Gastrocnemius medialis (tissue), 4 donors: ENCODE measurements around the gene MCOLN2. TPM values are rescaled to one million over a fixed set of nuclear protein-coding genes. Genes with fewer than 3 reads are reported as not detected.
A peak's percentile ranks its signal among the peaks of the same experiment; 100 is the strongest.

Experiments
- ATAC-seq, 2 donors: fragments of 150-250 bp; one replicate each; pipeline ENCODE4 v1.9.1; 2016
- DNase-seq, 2 donors: peaks; one replicate each; pipeline ENCODE4 v3.0.0-alpha.2; 2019
- H3K27ac ChIP-seq, 4 donors: fragments of 200-600 bp; sonication (generic); 1 replicate in 1 of 4; 2 replicates in 3 of 4; pipeline ENCODE4 v1.5.1; 2016 to 2018; ENCODE audit warnings: mild to moderate bottlenecking in 2 of 4, moderate library complexity in 1 of 4
- H3K27me3 ChIP-seq, 3 donors: fragments of 200-600 bp; sonication (generic) in 2 of 3; 1 replicate in 1 of 3; 2 replicates in 2 of 3; pipeline versions ENCODE4 v1.5.1 to v1.6.0; 2016 to 2019; ENCODE audit warnings: mild to moderate bottlenecking in 1 of 3, moderate library complexity in 1 of 3
- H3K36me3 ChIP-seq, 2 donors: fragments of 200-600 bp; sonication (generic) in 1 of 2; one replicate each; pipeline ENCODE4 v1.5.1; 2017 to 2018
- H3K4me1 ChIP-seq, 2 donors: fragments of 200-600 bp; sonication (generic) in 1 of 2; one replicate each; pipeline ENCODE4 v1.5.1; 2016 to 2017; ENCODE audit warnings: mild to moderate bottlenecking in 2 of 2
- H3K4me3 ChIP-seq, 4 donors: fragments of 200-600 bp; sonication (generic) in 3 of 4; 1 replicate in 1 of 4; 2 replicates in 3 of 4; pipeline ENCODE4 v1.5.1; 2016 to 2019; ENCODE audit warnings: mild to moderate bottlenecking in 2 of 4
- H3K9me3 ChIP-seq, 3 donors: fragments of 200-600 bp; sonication (generic) in 2 of 3; 1 replicate in 1 of 3; 2 replicates in 2 of 3; pipeline ENCODE4 v1.5.1; 2016 to 2019
- CTCF ChIP-seq, 5 experiments: fragments of 450-650 bp in 3 of 5; fragments of 200-600 bp in 2 of 5; sonication (generic) in 2 of 5; IDR thresholded peaks in 4 of 5; conservative IDR thresholded peaks in 1 of 5; 1 replicate in 4 of 5; 2 replicates in 1 of 5; pipeline ENCODE4 v1.5.1; 2016 to 2019; ENCODE audit warnings: antibody characterized with exemption in 5 of 5, mild to moderate bottlenecking in 3 of 5, moderate library complexity in 3 of 5
- POLR2A ChIP-seq, 2 donors: fragments of 450-650 bp; IDR thresholded peaks; one replicate each; pipeline ENCODE4 v1.6.1; 2017; ENCODE audit warnings: antibody characterized with exemption in 2 of 2, mild to moderate bottlenecking in 2 of 2, moderate library complexity in 2 of 2
- in situ Hi-C, 4 donors: fragments of 200-750 bp; cut with MboI; loops; one replicate each; pipeline versions ENCODE4 v1.15.0 to v1.8.0; 2017; ENCODE audit warnings: low sequenced_read_pairs in 4 of 4
- intact Hi-C: fragments of 100-400 bp; cut with DNase I; formaldehyde crosslinking; loops from one replicate; pipeline ENCODE4 v1.15.1; 2023; ENCODE audit warnings: low total_unique reads
- total RNA-seq, 4 donors: library from RNA; depleted of rRNA; stranded (reverse); fragments of >200 nt; gene quantifications; one replicate each; pipeline versions ENCODE4 v1.1.0 to v1.2.3, GENCODE V29; 2016

MCOLN2 gene
- total RNA-seq, 4 donors from 2014 or later: 0.22 to 3.0 TPM; not detected in 2

- Histone ChIP-seq H3K4me3 (peak overlapping the region in 2 of 4 donors; percentile 52 to 58), H3K9me3 (no peaks in the 10 kb centered on the region), H3K27me3 (peaks cover 44 to 53% (median 52%) of the 10 kb centered on the region in 3 donors), H3K27ac (no peak overlapping the region), H3K36me3 (no peaks in the 10 kb centered on the region), H3K4me1 (peaks cover 9 to 19% of the 10 kb centered on the region in 2 donors)
- no peak for ATAC-seq
- in situ Hi-C loops (no loop called here), intact Hi-C loops (no loop called here)
- DNase-seq: no peak
- TF ChIP-seq CTCF (IDR thresholded peaks at IDR 0.05 in 4 of 5, conservative IDR thresholded peaks at IDR 0.05 in 1 of 5) (no peak), POLR2A (IDR thresholded peaks at IDR 0.05) (no peak)
Observed at GRCh38 chr1:84998642-84999280, 1.8 kb upstream of the MCOLN2 start.

- no peaks in the 10 kb centered on the region for H3K9me3 ChIP-seq
- H3K36me3 ChIP-seq: no peaks in the 10 kb centered on the region
- H3K27me3 ChIP-seq: peaks cover 42 to 53% (median 47%) of the 10 kb centered on the region in 3 donors
- in situ Hi-C loops (no loop called here), intact Hi-C loops (no loop called here)
- H3K4me1 ChIP-seq: peaks cover 9 to 19% of the 10 kb centered on the region in 2 donors
- peak overlapping the region; percentile 52 to 75 (median 56) for H3K4me3 ChIP-seq
- TF ChIP-seq POLR2A (IDR thresholded peaks at IDR 0.05) (no peak), CTCF (IDR thresholded peaks at IDR 0.05 in 4 of 5, conservative IDR thresholded peaks at IDR 0.05 in 1 of 5) (no peak)
- no peak for DNase-seq
- no peak overlapping the region for H3K27ac ChIP-seq
- no peak for ATAC-seq
Observed at GRCh38 chr1:84997667-84998600, 1.0 kb upstream of the MCOLN2 start.

GRCh38 chr1:84995484-84996334 is 1.2 kb downstream of the MCOLN2 start:
- Histone ChIP-seq H3K36me3 (no peaks in the 10 kb centered on the region), H3K27me3 (peaks cover 40 to 49% (median 47%) of the 10 kb centered on the region in 3 donors), H3K27ac (no peak overlapping the region), H3K9me3 (no peaks in the 10 kb centered on the region), H3K4me3 (peak overlapping the region in 1 of 4 donors; percentile 58), H3K4me1 (peaks cover 9 to 19% of the 10 kb centered on the region in 2 donors)
- ATAC-seq (no peak), DNase-seq (no peak)
- intact Hi-C loops: no loop called here
- TF ChIP-seq POLR2A (IDR thresholded peaks at IDR 0.05) (no peak), CTCF (IDR thresholded peaks at IDR 0.05 in 4 of 5, conservative IDR thresholded peaks at IDR 0.05 in 1 of 5) (no peak)
- in situ Hi-C loops: no loop called here

GRCh38 chr1:84991097-84991920 is 5.6 kb downstream of the MCOLN2 start:
- DNase-seq (no peak), ATAC-seq (no peak)
- Histone ChIP-seq H3K4me1 (peaks cover 0 to under 1% of the 10 kb centered on the region in 2 donors), H3K9me3 (no peaks in the 10 kb centered on the region), H3K27ac (no peak overlapping the region), H3K4me3 (no peak overlapping the region), H3K36me3 (no peaks in the 10 kb centered on the region), H3K27me3 (peaks cover 13 to 19% (median 16%) of the 10 kb centered on the region in 3 donors)
- in situ Hi-C loops (no loop called here), intact Hi-C loops (no loop called here)
- TF ChIP-seq CTCF (IDR thresholded peaks at IDR 0.05 in 4 of 5, conservative IDR thresholded peaks at IDR 0.05 in 1 of 5) (no peak), POLR2A (IDR thresholded peaks at IDR 0.05) (no peak)
